ENCODE data around the gene CASP8AP2. TPM values are rescaled to one million over a fixed set of nuclear protein-coding genes. Genes with fewer than 3 reads are reported as not detected.

Gene CASP8AP2
- total and polyA plus RNA-seq, 2 donors (not counting 3 experiments of a cell fraction or from before 2014, with no cell fraction given) = 4.7 to 22.0 TPM

DNA sequence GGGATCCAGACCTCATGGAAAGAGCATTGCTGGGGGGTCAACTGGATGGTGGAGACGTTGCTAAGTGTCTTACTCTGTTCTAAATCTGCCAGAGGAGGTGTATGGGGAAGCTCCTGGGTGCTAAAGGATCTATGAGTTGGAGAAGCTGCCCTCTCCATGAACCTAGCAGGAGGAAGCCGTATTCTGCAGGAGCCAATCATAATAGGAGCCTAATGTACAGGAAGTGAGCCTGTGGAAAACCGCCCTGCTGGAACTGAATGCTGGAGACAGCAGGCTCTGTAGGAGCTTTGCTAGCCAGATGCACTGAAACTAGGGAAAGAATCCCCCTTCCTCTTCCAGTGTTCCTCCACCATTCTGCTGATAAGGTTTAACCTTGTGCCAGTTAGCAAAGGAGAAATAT lies 10.9 kb downstream of the CASP8AP2 start:
- Histone ChIP-seq H3K9me1 (replicated peaks; ENCODE audit: control insufficient read depth, extremely low read depth, insufficient read depth, low read length) (no peaks in the 10 kb centered on the region), H3K27me3 (ENCODE audit: control insufficient read depth in 2 of 2, insufficient read depth in 2 of 2, low read length in 2 of 2) (no peaks in the 10 kb centered on the region), H3K9ac (replicated peaks; ENCODE audit: extremely low read depth, insufficient read depth, low read length) (peak overlapping the region; percentile 43), H2AFZ (ENCODE audit: low read depth, low read length) (peak overlapping the region; percentile 71), H3K27ac (ENCODE audit: insufficient read depth, low read depth, low read length) (peak overlapping the region; percentile 44), H4K20me1 (replicated peaks; ENCODE audit: control insufficient read depth, extremely low read depth, insufficient read depth, low read length) (peaks cover 3% of the 10 kb centered on the region), H3K4me2 (ENCODE audit: insufficient read depth, low read length) (peak overlapping the region; percentile 90), H3K9me3 (replicated peaks; ENCODE audit: control insufficient read depth, insufficient read depth, low read length) (no peaks in the 10 kb centered on the region), H3K4me1 (ENCODE audit: control insufficient read depth, extremely low read depth, insufficient read depth, low read length) (peaks cover 8% of the 10 kb centered on the region), H3K36me3 (ENCODE audit: control insufficient read depth in 2 of 2, extremely low read depth in 1 of 2, insufficient read depth in 2 of 2, low read length in 2 of 2) (no peaks in the 10 kb centered on the region), H3K79me2 (ENCODE audit: control insufficient read depth, insufficient read depth, low read length) (peaks cover 56% of the 10 kb centered on the region), H3K4me3 (replicated peaks in 1 of 3; ENCODE audit: insufficient read depth in 1 of 3, low read depth in 1 of 3, low read length in 3 of 3) (no peak overlapping the region)
- DNase-seq (ENCODE audit: low read depth, low spot score) (peak; percentile 68), FAIRE-seq (peak; percentile 91)
- intact Hi-C loops (cut with micrococcal nuclease) (no loop called here), dilution Hi-C loops (cut with MboI; ENCODE audit: extremely low pct_ligation_motif_present, low sequenced_read_pairs) (no loop called here)
- BruUV-seq (replicated peaks) = no TSS peak
- TF ChIP-seq POLR2A (IDR thresholded peaks at IDR 0.05; ENCODE audit: low read depth, low read length) (no peak), POLR2AphosphoS5 (IDR thresholded peaks at IDR 0.05; ENCODE audit: insufficient read depth, low read depth, low read length) (peak; percentile 39)
- ChIA-PET POLR2A (interaction anchor here (0.6 to 0.7 kb wide), 2 partner anchors 175 to 689 kb away, joined by 3 to 4 read pairs; no protein-coding TSS in a partner anchor), CTCF (interaction anchor here (0.7 to 1.5 kb wide), 4 partner anchors 11 to 645 kb away, joined by 3 to 7 read pairs (median 4); partner anchors contain the start of gene CASP8AP2)

GRCh38 chr6:89842228-89842627 lies 12.5 kb downstream of the CASP8AP2 start:
- DNase-seq (ENCODE audit: low read depth, low spot score) (no peak), FAIRE-seq (no peak)
- ChIA-PET POLR2A (no interaction called here), CTCF (no interaction called here)
- H3K9me3 ChIP-seq (replicated peaks; ENCODE audit: control insufficient read depth, insufficient read depth, low read length) = no peaks in the 10 kb centered on the region
- H3K9ac ChIP-seq (replicated peaks; ENCODE audit: extremely low read depth, insufficient read depth, low read length) = no peak overlapping the region
- peaks cover 8% of the 10 kb centered on the region for H3K4me1 ChIP-seq (ENCODE audit: control insufficient read depth, extremely low read depth, insufficient read depth, low read length)
- intact Hi-C loops (cut with micrococcal nuclease) = no loop called here
- no TSS peak for BruUV-seq (replicated peaks)
- H3K36me3 ChIP-seq (ENCODE audit: control insufficient read depth in 2 of 2, extremely low read depth in 1 of 2, insufficient read depth in 2 of 2, low read length in 2 of 2) = peaks cover 0 to 2% of the 10 kb centered on the region in 2 experiments
- dilution Hi-C loops (cut with MboI; ENCODE audit: extremely low pct_ligation_motif_present, low sequenced_read_pairs) = no loop called here
- H3K27ac ChIP-seq (ENCODE audit: insufficient read depth, low read depth, low read length) = no peak overlapping the region
- TF ChIP-seq EZH2 (IDR thresholded peaks at IDR 0.05; ENCODE audit: borderline replicate concordance, low read depth, low read length, severe bottlenecking) (no peak), JUN (IDR thresholded peaks at IDR 0.05; ENCODE audit: borderline replicate concordance, insufficient read depth, insufficient read length, low read depth) (no peak)
- H4K20me1 ChIP-seq (replicated peaks; ENCODE audit: control insufficient read depth, extremely low read depth, insufficient read depth, low read length) = peaks cover 3% of the 10 kb centered on the region
- H3K9me1 ChIP-seq (replicated peaks; ENCODE audit: control insufficient read depth, extremely low read depth, insufficient read depth, low read length) = no peaks in the 10 kb centered on the region
- no peak overlapping the region for H3K4me2 ChIP-seq (ENCODE audit: insufficient read depth, low read length)
- no peaks in the 10 kb centered on the region for H3K27me3 ChIP-seq (ENCODE audit: control insufficient read depth in 2 of 2, insufficient read depth in 2 of 2, low read length in 2 of 2)
- H3K4me3 ChIP-seq (replicated peaks in 1 of 3; ENCODE audit: insufficient read depth in 1 of 3, low read depth in 1 of 3, low read length in 3 of 3) = no peak overlapping the region
- H3K79me2 ChIP-seq (ENCODE audit: control insufficient read depth, insufficient read depth, low read length) = peaks cover 54% of the 10 kb centered on the region
- H2AFZ ChIP-seq (ENCODE audit: low read depth, low read length) = no peak overlapping the region
